Right lung (tissue), 5 donors: ENCODE measurements around the gene OCIAD1. TPM values are rescaled to one million over a fixed set of nuclear protein-coding genes. Genes with fewer than 3 reads are reported as not detected.
"Not testable (repeated sequence)": the region's sequence is repeated elsewhere in the genome, so short reads cannot be mapped to it uniquely, and the experiment has no call there.

Source experiments
- DNase-seq, 2 donors: peaks; one replicate each; pipeline ENCODE4 v3.0.0-alpha.2; 2013
- polyA plus RNA-seq, 5 donors: library from polyadenylated mRNA; unstranded; fragments of 120-200 nt; gene quantifications; one replicate each; pipeline versions ENCODE4 v1.2.1 to v1.2.3, GENCODE V29; 2013; ENCODE audit warnings: inconsistent platforms in 1 of 5, low replicate concordance in 1 of 5; ENCODE audit not compliant: insufficient read length in 5 of 5, insufficient read depth in 1 of 5

OCIAD1 gene
- polyA plus RNA-seq, 5 donors, result 172 to 246 (median 226) TPM

GRCh38 chr4:48879561-48880442 is 48.9 kb downstream of the OCIAD1 start:
- no peak for DNase-seq

DNA sequence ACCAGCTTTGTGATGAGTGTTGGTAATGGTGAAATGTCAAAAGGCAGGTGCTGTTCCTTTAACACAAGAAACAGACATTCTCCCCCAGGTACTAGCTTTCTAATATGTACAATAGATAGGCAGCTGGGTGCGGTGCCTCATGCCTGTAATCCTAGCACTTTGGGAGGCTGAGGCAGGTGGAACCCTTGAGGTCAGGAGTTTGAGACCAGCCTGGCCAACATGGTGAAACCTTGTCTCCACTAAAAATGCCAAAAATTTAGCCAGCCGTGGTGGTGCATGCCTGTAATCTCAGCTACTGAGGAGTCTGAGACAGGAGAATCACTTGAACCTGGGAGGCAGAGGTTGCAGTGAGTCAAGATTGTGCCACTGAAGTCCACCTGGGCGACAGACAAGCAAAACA is 50.8 kb downstream of the OCIAD1 start:
- DNase-seq, result not testable (repeated sequence)

DNA sequence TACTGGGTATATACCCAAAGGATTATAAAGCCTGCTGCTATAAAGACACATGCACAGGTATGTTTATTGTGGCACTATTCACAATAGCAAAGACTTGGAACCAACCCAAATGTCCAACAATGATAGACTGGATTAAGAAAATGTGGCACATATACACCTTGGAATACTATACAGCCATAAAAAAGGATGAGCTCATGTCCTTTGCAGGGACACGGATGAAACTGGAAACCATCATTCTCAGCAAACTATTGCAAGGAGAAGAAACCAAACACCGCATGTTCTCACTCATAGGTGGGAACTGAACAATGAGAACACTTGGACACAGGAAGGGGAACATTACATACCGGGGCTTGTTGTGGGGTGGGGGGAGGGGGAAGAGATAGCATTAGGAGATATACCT is 58.9 kb downstream of the OCIAD1 start:
- not testable (repeated sequence) for DNase-seq

- no peak for DNase-seq
These were observed 60.2 kb downstream of the OCIAD1 start for GRCh38 chr4:48891028-48891619.

- DNase-seq, result no peak
These were observed 66.0 kb downstream of the OCIAD1 start for GRCh38 chr4:48896845-48897244.

GRCh38 chr4:48898733-48899431 is 68.0 kb downstream of the OCIAD1 start:
- DNase-seq, result no peak

DNA sequence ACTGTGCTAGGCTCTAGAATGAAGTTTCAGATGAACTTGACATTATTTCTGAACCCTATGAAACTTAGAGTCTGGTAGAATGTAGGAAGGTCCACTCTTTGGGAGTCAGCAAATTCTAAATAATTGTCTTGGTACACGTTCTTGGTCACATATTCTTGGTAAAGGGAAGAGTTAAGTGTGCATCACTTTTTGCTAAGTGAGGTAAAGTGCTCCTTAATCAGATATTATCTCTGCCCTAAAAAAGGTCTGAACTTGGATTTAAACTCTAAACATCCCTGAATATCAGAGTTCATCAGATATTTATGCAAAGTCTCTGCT is 68.5 kb downstream of the OCIAD1 start:
- no peak for DNase-seq

DNA sequence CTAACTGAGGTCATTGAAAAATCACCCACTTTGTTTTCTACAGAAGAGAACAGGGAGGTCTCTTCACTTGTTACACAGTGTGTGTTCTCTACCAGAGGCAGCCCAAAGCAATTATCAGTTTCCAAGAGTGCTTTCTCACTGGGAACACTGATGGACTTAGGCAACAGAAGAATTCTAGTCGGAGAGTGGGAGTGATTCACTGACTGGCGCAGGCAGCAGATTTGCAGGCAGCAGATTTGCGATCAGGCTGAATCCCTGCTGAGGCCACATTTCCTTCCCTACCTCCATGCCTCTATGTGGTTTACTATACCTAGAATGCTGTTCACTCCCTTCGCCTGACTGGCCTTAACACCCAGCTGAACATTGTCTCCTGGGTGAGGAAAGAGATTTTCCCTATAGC is 69.1 kb downstream of the OCIAD1 start:
- no peak for DNase-seq

DNA sequence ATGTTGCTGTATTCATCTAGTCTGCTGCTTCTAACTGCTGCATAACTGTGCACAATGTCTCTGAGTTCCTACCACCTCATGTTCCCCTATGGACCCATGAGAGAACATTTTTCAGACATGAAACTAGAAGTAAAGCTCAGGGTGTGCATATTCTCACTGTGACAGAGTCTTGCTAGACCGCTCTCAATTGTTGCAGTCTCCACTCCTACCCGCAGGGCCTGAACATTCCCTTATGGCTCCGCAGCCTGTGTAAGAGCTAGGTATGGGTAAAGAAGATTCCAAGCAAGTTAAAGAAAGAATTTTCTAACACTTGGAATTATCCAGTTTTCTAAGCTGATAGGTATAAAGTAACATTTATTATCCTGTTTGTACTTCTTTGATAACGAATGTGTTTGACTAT is 70.3 kb downstream of the OCIAD1 start:
- no peak for DNase-seq

DNA sequence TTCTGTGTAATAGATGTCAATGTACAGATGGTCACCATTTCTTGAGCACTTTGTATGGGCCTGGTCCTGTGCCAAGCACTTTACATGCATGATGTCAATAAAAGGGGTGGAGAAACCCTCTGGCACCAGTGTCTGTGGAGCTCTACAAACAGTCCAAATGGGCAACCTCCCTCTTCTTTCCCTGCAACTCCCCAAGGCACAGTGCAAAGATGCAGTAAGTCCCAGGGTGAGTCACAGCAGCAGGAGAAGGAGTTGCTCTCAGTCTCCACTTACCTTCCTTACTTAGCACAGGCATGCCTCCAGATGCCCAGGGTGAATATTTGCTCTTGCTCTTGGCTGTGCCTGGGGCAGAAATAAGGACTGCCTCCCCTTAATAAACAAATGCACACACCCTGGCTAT is 71.4 kb downstream of the OCIAD1 start:
- no peak for DNase-seq

DNA sequence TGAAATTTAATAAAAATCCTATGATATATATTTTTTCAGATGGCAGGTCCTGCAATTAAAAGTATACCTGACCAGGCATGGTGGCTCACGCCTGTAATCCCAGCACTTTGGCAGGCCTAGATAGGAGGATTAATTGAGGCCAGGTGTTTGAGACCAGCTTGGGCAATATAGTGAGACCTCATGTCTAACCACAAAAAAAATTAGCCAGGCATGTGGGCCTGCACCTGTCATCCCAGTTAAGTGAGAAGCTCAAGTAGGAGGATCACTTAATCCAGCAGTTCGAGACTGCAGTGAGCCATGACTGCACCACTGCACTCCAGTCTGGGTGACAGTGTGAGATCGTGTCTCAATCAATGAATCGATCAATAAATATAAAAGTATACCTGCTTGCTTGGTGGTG is 73.2 kb downstream of the OCIAD1 start:
- DNase-seq, result no peak

- DNase-seq, result no peak
These were observed 73.8 kb downstream of the OCIAD1 start for GRCh38 chr4:48904541-48905142.

GRCh38 chr4:48905363-48906015 is 74.6 kb downstream of the OCIAD1 start:
- DNase-seq, result no peak

DNA sequence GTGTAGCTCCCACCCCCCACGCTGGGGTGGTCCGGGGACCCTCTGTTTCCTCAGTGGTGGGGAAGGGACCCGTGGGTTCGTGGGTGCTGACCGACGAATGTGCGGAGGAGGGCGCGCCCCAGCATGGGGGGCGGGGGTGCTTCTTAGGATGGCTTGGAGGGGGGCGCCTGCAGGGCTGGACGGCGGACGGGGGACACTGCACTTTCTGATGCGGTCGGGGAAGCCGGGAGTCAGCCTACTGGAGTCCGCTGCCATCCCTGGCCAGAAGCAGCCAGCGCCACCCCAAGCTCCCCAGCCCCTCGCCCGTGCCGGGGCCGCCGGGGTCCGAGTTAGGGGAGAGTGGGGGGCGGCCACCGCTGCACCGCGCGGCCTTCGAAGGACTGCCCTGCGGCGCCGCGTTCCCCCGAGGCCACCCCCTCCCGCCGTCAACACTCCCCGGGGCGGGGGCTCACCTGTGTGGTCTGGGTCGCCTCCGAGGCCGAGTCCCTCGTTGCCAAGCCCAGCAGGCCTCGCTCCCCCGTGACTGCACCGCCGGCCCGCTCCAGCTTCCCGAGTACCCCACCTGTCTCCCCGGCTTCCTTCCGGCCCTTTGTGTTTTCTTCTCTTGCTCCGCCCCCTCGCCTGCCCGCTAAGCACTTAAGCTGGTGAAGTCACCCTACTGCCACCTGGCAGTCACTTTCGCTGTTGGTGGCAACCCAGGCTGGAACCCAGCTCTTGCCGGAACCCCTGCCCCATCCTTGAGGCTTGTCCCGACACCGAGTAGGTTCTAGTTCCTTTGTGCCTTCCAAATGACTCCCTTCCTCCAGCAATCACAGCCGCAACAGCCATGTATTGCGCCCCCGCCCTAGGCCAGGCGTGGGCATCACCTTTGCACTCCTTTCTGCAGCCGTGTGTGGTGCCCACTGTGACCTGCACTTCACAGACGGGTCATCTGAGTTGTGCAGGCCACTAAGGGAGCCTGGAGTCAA is 75.6 kb downstream of the OCIAD1 start, which contains the start of gene OCIAD2:
Gene OCIAD2, minus strand, starts transcription at position 569 of the 968 bp plus-strand sequence. CDS start 2,225 bp downstream, outside the sequence.
- peak; percentile 63 to 66 for DNase-seq

GRCh38 chr4:48907706-48908477 is 77.0 kb downstream of the OCIAD1 start:
- no peak for DNase-seq

GRCh38 chr4:48908687-48909086 is 77.8 kb downstream of the OCIAD1 start:
- DNase-seq, result no peak

DNA sequence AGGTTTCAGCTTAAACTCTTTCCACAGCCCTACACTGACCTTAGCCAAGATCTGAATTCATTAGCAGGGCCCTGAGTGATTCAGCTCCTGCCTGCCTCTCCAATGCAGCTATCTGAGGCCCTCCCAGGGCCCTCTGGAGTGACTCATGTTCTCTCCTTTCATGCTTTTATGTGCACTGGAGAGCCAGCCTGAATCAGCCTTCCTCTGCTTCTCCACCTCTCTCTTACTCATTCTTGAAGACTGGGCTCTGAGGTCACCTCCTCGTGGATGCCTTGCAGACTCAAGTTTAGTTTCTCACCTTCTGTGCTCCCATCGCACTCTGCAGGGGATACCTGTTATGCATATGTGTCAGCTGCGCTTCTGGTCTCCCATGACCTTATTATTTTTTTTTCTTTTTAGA is 78.8 kb downstream of the OCIAD1 start:
- DNase-seq, result no peak

DNA sequence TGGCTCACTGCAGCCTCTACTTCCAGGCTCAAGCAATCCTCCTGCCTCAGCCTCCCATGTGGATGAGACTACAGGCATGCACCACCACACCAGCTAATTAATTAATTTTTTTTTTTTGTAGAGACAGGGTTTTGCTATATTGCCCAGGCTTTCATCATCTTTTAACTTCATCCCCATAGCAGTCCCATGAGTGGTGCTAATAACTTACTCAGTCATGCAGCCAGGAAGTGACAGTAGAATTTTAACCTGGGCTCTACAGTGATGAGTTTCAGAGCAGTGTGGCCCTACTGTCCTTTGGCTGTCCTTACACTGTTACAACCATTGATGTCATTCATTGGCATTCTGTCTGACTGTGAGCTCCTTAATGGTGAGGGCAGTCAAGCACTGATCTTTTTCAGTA is 79.6 kb downstream of the OCIAD1 start:
- no peak for DNase-seq
